ENCODE measurements around the gene GMDS. TPM values are rescaled to one million over a fixed set of nuclear protein-coding genes. Genes with fewer than 3 reads are reported as not detected.

The GMDS gene
- total and polyA plus RNA-seq, 2 of the 4 experiments (the other 2 are of a cell fraction) = 7.3 to 21.9 TPM

- no peak overlapping the region for H3K14ac ChIP-seq (replicated peaks; ENCODE audit: low read depth, low read length)
- H4K91ac ChIP-seq (ENCODE audit: insufficient read depth, low read depth, low read length) = no peak overlapping the region
- ATAC-seq (ENCODE audit: low read depth) (no peak), DNase-seq (no peak)
- POLR2A ChIA-PET (ENCODE audit: unreplicated experiment) = interaction anchor here (0.6 kb wide), 1 partner anchor 1249 kb away, joined by 4 read pairs; no protein-coding TSS in a partner anchor
- no peak overlapping the region for H3K23ac ChIP-seq (ENCODE audit: low read depth, low read length)
- peak overlapping the region; percentile 53 for H2AK5ac ChIP-seq (ENCODE audit: low read depth, low read length)
- no peak overlapping the region for H3K4me2 ChIP-seq (ENCODE audit: low read depth, low read length)
- H3K18ac ChIP-seq (ENCODE audit: low read depth, low read length) = no peak overlapping the region
- H3K27ac ChIP-seq (ENCODE audit: insufficient read depth, low read length) = no peak overlapping the region
- peaks cover 2% of the 10 kb centered on the region for H3K27me3 ChIP-seq (ENCODE audit: control insufficient read depth, insufficient read depth, low read length)
- no peak overlapping the region for H2BK120ac ChIP-seq (ENCODE audit: low read depth, low read length)
- H3K4ac ChIP-seq (ENCODE audit: low read depth, low read length) = no peak overlapping the region; the same call in 1 of the 2 replicates
- H3K56ac ChIP-seq (ENCODE audit: extremely low read depth, insufficient read depth, low read length) = no peak overlapping the region
- intact Hi-C loops (cut with micrococcal nuclease) = no loop called here
- H3K4me1 ChIP-seq (ENCODE audit: control insufficient read depth, insufficient read depth, low read length) = peaks cover 18% of the 10 kb centered on the region
- in situ Hi-C loops (cut with MboI; ENCODE audit: low sequenced_read_pairs) = no loop called here
- dilution Hi-C loops (cut with HindIII; ENCODE audit: low sequenced_read_pairs, unreplicated experiment) = no loop called here
- H3K4me3 ChIP-seq (ENCODE audit: insufficient read depth, low read depth, low read length) = no peak overlapping the region
- 0 out of 2 replicates have a peak, but pooled peaks cover 3% of the 10 kb centered on the region for H3K9me1 ChIP-seq (ENCODE audit: insufficient read depth, low read length)
- H2BK5ac ChIP-seq (ENCODE audit: low read depth, low read length, poor library complexity, severe bottlenecking) = no peak overlapping the region
- no peaks in the 10 kb centered on the region for H4K20me1 ChIP-seq (ENCODE audit: insufficient read depth, low read length)
- H4K5ac ChIP-seq (ENCODE audit: low read depth, low read length) = no peak overlapping the region
- no peak overlapping the region for H2BK15ac ChIP-seq (ENCODE audit: low read depth, low read length)
- H2AFZ ChIP-seq (replicated peaks; ENCODE audit: low read length, poor library complexity) = no peak overlapping the region
- H2AK9ac ChIP-seq (replicated peaks; ENCODE audit: low read depth, low read length, poor library complexity) = no peak overlapping the region
- no TSS peak for BruUV-seq (replicated peaks)
- H3K36me3 ChIP-seq (ENCODE audit: control insufficient read depth, insufficient read depth, low read length) = no peaks in the 10 kb centered on the region
- H4K8ac ChIP-seq (ENCODE audit: low read depth in 2 of 2, low read length in 2 of 2) = no peak overlapping the region
- H3K9me3 ChIP-seq (ENCODE audit: control insufficient read depth, insufficient read depth, low read length) = no peaks in the 10 kb centered on the region
- H2BK20ac ChIP-seq (ENCODE audit: low read depth, low read length) = no peak overlapping the region; the same call in 1 of the 2 replicates
- no peak for TF ChIP-seq NFE2L2 (IDR thresholded peaks at IDR 0.05; ENCODE audit: low read depth, low read length)
- TF ChIP-seq RCOR1 (IDR thresholded peaks at IDR 0.05; ENCODE audit: insufficient replicate concordance, low read length) = no peak
- TF ChIP-seq CTCF (conservative IDR thresholded peaks at IDR 0.05; ENCODE audit: low read depth, low read length) = no peak
- no peak for TF ChIP-seq RAD21 (IDR thresholded peaks at IDR 0.05; ENCODE audit: low read length)
- no peak for TF ChIP-seq ELK1 (IDR thresholded peaks at IDR 0.05; ENCODE audit: borderline replicate concordance, low read depth, low read length)
- TF ChIP-seq SMC3 (IDR thresholded peaks at IDR 0.05; ENCODE audit: low read depth, low read length) = no peak
- CTCF ChIA-PET = interaction anchor here (1.0 kb wide), 1 partner anchor 29 kb away, joined by 3 read pairs; no protein-coding TSS in a partner anchor
- 0 out of 4 replicates have a peak, but pooled peaks cover 4 to 5% of the 10 kb centered on the region in 2 experiments for H3K79me1 ChIP-seq (ENCODE audit: low read depth in 1 of 2, low read length in 2 of 2)
- H3K9ac ChIP-seq (ENCODE audit: low read depth, low read length) = no peak overlapping the region
- WGBS, 2 experiments (ENCODE audit: extremely low coverage in 2 of 2, insufficient read length in 1 of 2) = 100% methylated on average over 5 of the region's 14 CpGs; no CpG with 5 or more reads in 1 of the 2 experiments
These were observed 616.1 kb downstream of the GMDS start for GRCh38 chr6:1629316-1629715.
